Caco-2 (cell line): ENCODE measurements around the gene MAGI1. TPM values are rescaled to one million over a fixed set of nuclear protein-coding genes. Genes with fewer than 3 reads are reported as not detected.

Source experiments
- BruUV-seq: library from RNA; stranded (reverse); fragments of 400-500 nt; replicated peaks from 2 replicates; lab custom pipeline; 2021; lab: Mats Ljungman, UMichigan
- CTCF ChIA-PET: fragments of 300-600 bp; sonication (Branson Sonifier 250); formaldehyde crosslinking; loops from one replicate; lab custom pipeline; 2022; ENCODE audit warnings: antibody characterized with exemption; lab: Charles Lee
- POLR2A ChIA-PET: fragments of 300-600 bp; sonication (Branson Sonifier 250); formaldehyde crosslinking; loops from one replicate; lab custom pipeline; 2022; ENCODE audit warnings: antibody characterized with exemption; lab: Charles Lee
- DNase-seq, 2 experiments: peaks; one replicate each; pipeline versions ENCODE4 v3.0.0 to v3.0.0-alpha.2; 2020 to 2022
- H3K27me3 ChIP-seq: replicated peaks from 2 replicates; pipeline ENCODE4 v1.6.0; 2011; ENCODE audit warnings: low read length; ENCODE audit not compliant: control insufficient read depth, insufficient read depth
- H3K36me3 ChIP-seq: 2 replicates; pipeline ENCODE4 v1.5.1; 2011; ENCODE audit warnings: low read length; ENCODE audit not compliant: control insufficient read depth, insufficient read depth
- H3K4me1 ChIP-seq: fragments of 250-450 bp; sonication (Bioruptor Pico); 2 replicates; pipeline ENCODE4 v1.5.1; 2020; ENCODE audit warnings: mild to moderate bottlenecking
- H3K4me3 ChIP-seq: 2 replicates; pipeline ENCODE4 v1.5.1; 2011; ENCODE audit warnings: low read depth, mild to moderate bottlenecking, control low read depth, low read length
- H3K9me3 ChIP-seq: fragments of 250-450 bp; sonication (Bioruptor Pico); 2 replicates; pipeline ENCODE4 v1.5.1; 2020; ENCODE audit warnings: mild to moderate bottlenecking, moderate library complexity
- H3K27ac Mint-ChIP-seq: one replicate; pipeline ENCODE4 v1.8.0; 2022; ENCODE audit warnings: mixed read lengths; ENCODE audit not compliant: unreplicated experiment
- H3K27me3 Mint-ChIP-seq: one replicate; pipeline ENCODE4 v1.8.0; 2022; ENCODE audit warnings: mixed read lengths; ENCODE audit not compliant: insufficient read depth, unreplicated experiment
- H3K36me3 Mint-ChIP-seq: one replicate; pipeline ENCODE4 v1.8.0; 2022; ENCODE audit warnings: mild to moderate bottlenecking, mixed read lengths; ENCODE audit not compliant: insufficient read depth, unreplicated experiment
- H3K4me1 Mint-ChIP-seq: one replicate; pipeline ENCODE4 v1.8.0; 2022; ENCODE audit warnings: low read depth, mixed read lengths; ENCODE audit not compliant: unreplicated experiment
- H3K4me3 Mint-ChIP-seq: one replicate; pipeline ENCODE4 v1.8.0; 2022; ENCODE audit warnings: mild to moderate bottlenecking, moderate library complexity, mixed read lengths; ENCODE audit not compliant: unreplicated experiment
- H3K9me3 Mint-ChIP-seq: one replicate; pipeline ENCODE4 v1.8.0; 2022; ENCODE audit warnings: mixed read lengths; ENCODE audit not compliant: unreplicated experiment
- CTCF ChIP-seq, 2 experiments: fragments of 200-600 bp in 1 of 2; IDR thresholded peaks; 1 replicate in 1 of 2; 2 replicates in 1 of 2; pipeline versions ENCODE4 v1.5.1 to v1.8.0; 2011 to 2022; ENCODE audit warnings: antibody characterized with exemption in 1 of 2, control low read depth in 1 of 2, inconsistent platforms in 1 of 2, low read depth in 1 of 2, low read length in 1 of 2, mild to moderate bottlenecking in 1 of 2, moderate library complexity in 1 of 2; ENCODE audit not compliant: insufficient read depth in 1 of 2, severe bottlenecking in 1 of 2, unreplicated experiment in 1 of 2
- intact Hi-C: fragments of 100-400 bp; cut with micrococcal nuclease; formaldehyde crosslinking; loops from one replicate; pipeline ENCODE4 v1.10.0; 2022; ENCODE audit not compliant: unreplicated experiment
- total RNA-seq: library from RNA; stranded (reverse); gene quantifications from 2 replicates; pipeline ENCODE4 v1.2.3, GENCODE V29; 2022

Gene MAGI1
- total RNA-seq, 1 experiment from 2014 or later = 64.9 TPM

- H3K27ac Mint-ChIP-seq = no peak overlapping the region
- BruUV-seq = no TSS peak
- Histone ChIP-seq H3K27me3 (no peaks in the 10 kb centered on the region), H3K36me3 (no peaks in the 10 kb centered on the region), H3K9me3 (no peaks in the 10 kb centered on the region), H3K4me3 (no peak overlapping the region), H3K4me1 (peaks cover 36% of the 10 kb centered on the region)
- intact Hi-C loops = no loop called here
- CTCF ChIA-PET = no interaction called here
- no peak overlapping the region for H3K4me3 Mint-ChIP-seq
- no peaks in the 10 kb centered on the region for H3K27me3 Mint-ChIP-seq
- TF ChIP-seq CTCF (IDR thresholded peaks at IDR 0.05; ENCODE audit: insufficient read depth in 1 of 2, low read depth in 1 of 2, low read length in 1 of 2, severe bottlenecking in 1 of 2, unreplicated experiment in 1 of 2) = no peak
- no peaks in the 10 kb centered on the region for H3K36me3 Mint-ChIP-seq
- peaks cover 14% of the 10 kb centered on the region for H3K4me1 Mint-ChIP-seq
- no peak for DNase-seq
- no peaks in the 10 kb centered on the region for H3K9me3 Mint-ChIP-seq
- POLR2A ChIA-PET = no interaction called here
Observed at GRCh38 chr3:65583188-65583587, 455.5 kb downstream of the MAGI1 start.

GRCh38 chr3:65582012-65582717 lies 456.6 kb downstream of the MAGI1 start:
- intact Hi-C loops = no loop called here
- no TSS peak for BruUV-seq
- Mint-ChIP-seq H3K4me1 (peaks cover 14% of the 10 kb centered on the region), H3K27ac (no peak overlapping the region), H3K9me3 (no peaks in the 10 kb centered on the region), H3K4me3 (no peak overlapping the region), H3K27me3 (no peaks in the 10 kb centered on the region), H3K36me3 (no peaks in the 10 kb centered on the region)
- peaks cover 36% of the 10 kb centered on the region for H3K4me1 ChIP-seq
- POLR2A ChIA-PET = no interaction called here
- no peaks in the 10 kb centered on the region for H3K27me3 ChIP-seq
- no peak overlapping the region for H3K4me3 ChIP-seq
- TF ChIP-seq CTCF (IDR thresholded peaks at IDR 0.05; ENCODE audit: insufficient read depth in 1 of 2, low read depth in 1 of 2, low read length in 1 of 2, severe bottlenecking in 1 of 2, unreplicated experiment in 1 of 2) = no peak
- no peaks in the 10 kb centered on the region for H3K9me3 ChIP-seq
- CTCF ChIA-PET = no interaction called here
- DNase-seq = peak in 1 of 2 experiments; percentile 20
- H3K36me3 ChIP-seq = no peaks in the 10 kb centered on the region

- ChIA-PET CTCF (no interaction called here), POLR2A (no interaction called here)
- no peaks in the 10 kb centered on the region for H3K9me3 ChIP-seq
- TF ChIP-seq CTCF (IDR thresholded peaks at IDR 0.05; ENCODE audit: insufficient read depth in 1 of 2, low read depth in 1 of 2, low read length in 1 of 2, severe bottlenecking in 1 of 2, unreplicated experiment in 1 of 2) = no peak
- no peaks in the 10 kb centered on the region for H3K36me3 Mint-ChIP-seq
- no TSS peak for BruUV-seq
- H3K27ac Mint-ChIP-seq = no peak overlapping the region
- H3K27me3 ChIP-seq = no peaks in the 10 kb centered on the region
- no peak overlapping the region for H3K4me3 ChIP-seq
- no peaks in the 10 kb centered on the region for H3K36me3 ChIP-seq
- no peak overlapping the region for H3K4me3 Mint-ChIP-seq
- H3K9me3 Mint-ChIP-seq = no peaks in the 10 kb centered on the region
- DNase-seq = no peak
- H3K4me1 ChIP-seq = peaks cover 36% of the 10 kb centered on the region
- no peaks in the 10 kb centered on the region for H3K27me3 Mint-ChIP-seq
- intact Hi-C loops = no loop called here
- peaks cover 14% of the 10 kb centered on the region for H3K4me1 Mint-ChIP-seq
Observed at GRCh38 chr3:65581313-65581712, 457.4 kb downstream of the MAGI1 start.
